UCSD-AML1 (cell line): Measurements from ENCODE around the gene GNG7.
A peak's percentile ranks its signal among the peaks of the same experiment; 100 is the strongest.

ENCODE experiments used
- DNase-seq: peaks from one replicate; lab custom pipeline; 2025; ENCODE audit not compliant: unreplicated experiment; lab: John Stamatoyannopoulos, UW

GNG7 gene

GRCh38 chr19:2492870-2493269 is 209.6 kb downstream of the GNG7 start:
- no peak for DNase-seq

GRCh38 chr19:2491130-2491801 is 211.2 kb downstream of the GNG7 start:
- DNase-seq: peak; percentile 55

- DNase-seq: no peak
These were observed 211.8 kb downstream of the GNG7 start for GRCh38 chr19:2490659-2491058.

- peak; percentile 53 for DNase-seq
These were observed 213.4 kb downstream of the GNG7 start for GRCh38 chr19:2488942-2489731.

GRCh38 chr19:2488405-2488941 is 214.0 kb downstream of the GNG7 start:
- no peak for DNase-seq

GRCh38 chr19:2487842-2488241 is 214.7 kb downstream of the GNG7 start:
- peak; percentile 40 for DNase-seq

- no peak for DNase-seq
These were observed 215.4 kb downstream of the GNG7 start for GRCh38 chr19:2487090-2487489.

GRCh38 chr19:2485428-2485827 is 217.1 kb downstream of the GNG7 start:
- DNase-seq: no peak

- no peak for DNase-seq
These were observed 218.1 kb downstream of the GNG7 start for GRCh38 chr19:2484178-2484937.

- DNase-seq: no peak
These were observed 218.9 kb downstream of the GNG7 start for GRCh38 chr19:2483484-2484151.

- DNase-seq: no peak
These were observed 219.4 kb downstream of the GNG7 start for GRCh38 chr19:2483084-2483483.

GRCh38 chr19:2482354-2483038 is 220.0 kb downstream of the GNG7 start:
- DNase-seq: no peak

GRCh38 chr19:2481466-2481865 is 221.0 kb downstream of the GNG7 start:
- no peak for DNase-seq

GRCh38 chr19:2479556-2480194 is 222.8 kb downstream of the GNG7 start:
- no peak for DNase-seq

GRCh38 chr19:2478756-2479555 is 223.5 kb downstream of the GNG7 start:
- peak; percentile 72 for DNase-seq

- DNase-seq: peak; percentile 69
These were observed 224.2 kb downstream of the GNG7 start for GRCh38 chr19:2478278-2478755.

GRCh38 chr19:2477732-2478191 is 224.7 kb downstream of the GNG7 start:
- DNase-seq: peak; percentile 30

GRCh38 chr19:2477141-2477710 is 225.3 kb downstream of the GNG7 start:
- no peak for DNase-seq
